Esophagus (tissue), 2 donors: ENCODE measurements around the gene LCORL. TPM values are rescaled to one million over a fixed set of nuclear protein-coding genes. Genes with fewer than 3 reads are reported as not detected.
"Not testable (repeated sequence)": the region's sequence is repeated elsewhere in the genome, so short reads cannot be mapped to it uniquely, and the experiment has no call there.

Experiments used
- H3K27ac ChIP-seq, 2 donors: one replicate each; pipeline ENCODE4 v1.5.1; 2013; ENCODE audit warnings: low read depth in 2 of 2, mild to moderate bottlenecking in 2 of 2, inconsistent platforms in 1 of 2, low read length in 1 of 2, moderate library complexity in 1 of 2
- H3K27me3 ChIP-seq, 2 donors: one replicate each; pipeline ENCODE4 v1.6.1; 2013; ENCODE audit warnings: low read length in 2 of 2, control low read depth in 1 of 2, mild to moderate bottlenecking in 1 of 2; ENCODE audit not compliant: insufficient read depth in 2 of 2, control insufficient read depth in 1 of 2
- H3K36me3 ChIP-seq, 2 donors: one replicate each; pipeline ENCODE4 v1.6.1; 2013; ENCODE audit warnings: low read length in 1 of 2; ENCODE audit not compliant: control insufficient read depth in 2 of 2, insufficient read depth in 2 of 2
- H3K4me1 ChIP-seq, 2 donors: one replicate each; pipeline ENCODE4 v1.6.1; 2013; ENCODE audit warnings: low read length in 1 of 2; ENCODE audit not compliant: control insufficient read depth in 2 of 2, insufficient read depth in 2 of 2
- H3K4me3 ChIP-seq, 2 donors: one replicate each; pipeline ENCODE4 v1.5.1; 2013; ENCODE audit warnings: low read length in 2 of 2, mild to moderate bottlenecking in 2 of 2, low read depth in 1 of 2, moderate library complexity in 1 of 2
- H3K9me3 ChIP-seq, 2 donors: one replicate each; pipeline ENCODE4 v1.6.1; 2013; ENCODE audit warnings: mild to moderate bottlenecking in 2 of 2, low read depth in 1 of 2, low read length in 1 of 2, moderate library complexity in 1 of 2; ENCODE audit not compliant: control insufficient read depth in 2 of 2, insufficient read depth in 1 of 2
- WGBS, 2 donors: extraction: QIAGEN DNeasy Blood & Tissue Kit; methylation state at CpG; one replicate each; pipeline ENCODE4 v1.1.7; 2013; 5-methylcytosine and 5-hydroxymethylcytosine counted together
- polyA plus RNA-seq, 2 donors: library from polyadenylated mRNA; stranded (reverse); fragments of 200-250 nt; gene quantifications; one replicate each; pipeline ENCODE4 v1.2.3, GENCODE V29; 2013
- donor health status: healthy with polysubstance abuse.
- donor health status: Bipolar disorder and iron deficiency.

The LCORL gene
- polyA plus RNA-seq, 2 donors = 1.8 to 2.1 TPM

- H3K4me3 ChIP-seq = peak overlapping the region; percentile 91 to 92
- WGBS, 2 donors = 0% methylated on average over 33 to 34 of the region's 34 CpGs
- H3K4me1 ChIP-seq = no peaks in the 10 kb centered on the region
- no peaks in the 10 kb centered on the region for H3K9me3 ChIP-seq
- peak overlapping the region; percentile 93 to 96 for H3K27ac ChIP-seq
- no peaks in the 10 kb centered on the region for H3K36me3 ChIP-seq
- H3K27me3 ChIP-seq = no peaks in the 10 kb centered on the region
Measured at GRCh38 chr4:18021470-18021719, 160 bp downstream of the LCORL start.

GRCh38 chr4:18020671-18021469, 685 bp downstream of the LCORL start:
- Histone ChIP-seq H3K4me1 (no peaks in the 10 kb centered on the region), H3K4me3 (peak overlapping the region; percentile 91 to 92), H3K9me3 (no peaks in the 10 kb centered on the region), H3K27ac (peak overlapping the region; percentile 93 to 96), H3K36me3 (no peaks in the 10 kb centered on the region), H3K27me3 (no peaks in the 10 kb centered on the region)
- 0 to 1% methylated on average over 71 to 90 of the region's 90 CpGs for WGBS, 2 donors

GRCh38 chr4:18020145-18020670, 1.3 kb downstream of the LCORL start:
- no peak overlapping the region for H3K27ac ChIP-seq
- no peaks in the 10 kb centered on the region for H3K9me3 ChIP-seq
- H3K27me3 ChIP-seq = no peaks in the 10 kb centered on the region
- H3K4me1 ChIP-seq = no peaks in the 10 kb centered on the region
- 5% methylated on average over 16 of the region's 16 CpGs for WGBS, 2 donors
- no peaks in the 10 kb centered on the region for H3K36me3 ChIP-seq
- peak overlapping the region; percentile 91 to 92 for H3K4me3 ChIP-seq

GRCh38 chr4:18014269-18014668, 7.3 kb downstream of the LCORL start:
- H3K4me1 ChIP-seq = peaks cover 2 to 3% of the 10 kb centered on the region in 2 donors
- WGBS, 2 donors = 81 to 82% methylated on average over 1 of the region's 1 CpG
- H3K4me3 ChIP-seq = no peak overlapping the region
- H3K9me3 ChIP-seq = no peaks in the 10 kb centered on the region
- H3K27me3 ChIP-seq = no peaks in the 10 kb centered on the region
- no peak overlapping the region for H3K27ac ChIP-seq
- H3K36me3 ChIP-seq = no peaks in the 10 kb centered on the region

- Histone ChIP-seq H3K4me3 (no peak overlapping the region), H3K36me3 (no peaks in the 10 kb centered on the region), H3K27me3 (no peaks in the 10 kb centered on the region), H3K9me3 (no peaks in the 10 kb centered on the region), H3K27ac (no peak overlapping the region), H3K4me1 (peaks cover 2 to 3% of the 10 kb centered on the region in 2 donors)
- WGBS, 2 donors = 86 to 94% methylated on average over 3 of the region's 3 CpGs
Measured at GRCh38 chr4:18012807-18013462, 8.6 kb downstream of the LCORL start.

- no peaks in the 10 kb centered on the region for H3K36me3 ChIP-seq
- H3K4me1 ChIP-seq = peaks cover 2 to 3% of the 10 kb centered on the region in 2 donors
- 56 to 59% methylated on average over 3 of the region's 3 CpGs for WGBS, 2 donors
Measured at GRCh38 chr4:18012134-18012806, 9.3 kb downstream of the LCORL start.

GRCh38 chr4:18007625-18008024, 13.9 kb downstream of the LCORL start:
- Histone ChIP-seq H3K27ac (no peak overlapping the region), H3K36me3 (peaks cover 0 to 4% of the 10 kb centered on the region in 2 donors), H3K27me3 (no peaks in the 10 kb centered on the region), H3K9me3 (no peaks in the 10 kb centered on the region), H3K4me3 (no peak overlapping the region), H3K4me1 (peaks cover 2 to 3% of the 10 kb centered on the region in 2 donors)

More at GRCh38 chr4:18012134-18012806, 9.3 kb downstream of the LCORL start:
- H3K27ac ChIP-seq = no peak overlapping the region
- no peak overlapping the region for H3K4me3 ChIP-seq
- H3K27me3 ChIP-seq = no peaks in the 10 kb centered on the region
- H3K9me3 ChIP-seq = no peaks in the 10 kb centered on the region

- not testable (repeated sequence) for H3K4me1 ChIP-seq, H3K27me3 ChIP-seq, H3K9me3 ChIP-seq, H3K4me3 ChIP-seq, H3K27ac ChIP-seq, H3K36me3 ChIP-seq
- 95% methylated on average over 1 of the region's 1 CpG for WGBS, 2 donors
Measured at GRCh38 chr4:18006432-18006831, 15.1 kb downstream of the LCORL start.

- Histone ChIP-seq H3K36me3 (no peaks in the 10 kb centered on the region), H3K27ac (no peak overlapping the region), H3K4me3 (no peak overlapping the region), H3K9me3 (no peaks in the 10 kb centered on the region), H3K27me3 (no peaks in the 10 kb centered on the region), H3K4me1 (no peaks in the 10 kb centered on the region)
- WGBS, 2 donors = 42 to 68% methylated on average over 5 of the region's 5 CpGs
Measured at GRCh38 chr4:17997129-17997528, 24.4 kb downstream of the LCORL start.
